ENCODE results near the gene ICAM2.

Gene ICAM2

DNA sequence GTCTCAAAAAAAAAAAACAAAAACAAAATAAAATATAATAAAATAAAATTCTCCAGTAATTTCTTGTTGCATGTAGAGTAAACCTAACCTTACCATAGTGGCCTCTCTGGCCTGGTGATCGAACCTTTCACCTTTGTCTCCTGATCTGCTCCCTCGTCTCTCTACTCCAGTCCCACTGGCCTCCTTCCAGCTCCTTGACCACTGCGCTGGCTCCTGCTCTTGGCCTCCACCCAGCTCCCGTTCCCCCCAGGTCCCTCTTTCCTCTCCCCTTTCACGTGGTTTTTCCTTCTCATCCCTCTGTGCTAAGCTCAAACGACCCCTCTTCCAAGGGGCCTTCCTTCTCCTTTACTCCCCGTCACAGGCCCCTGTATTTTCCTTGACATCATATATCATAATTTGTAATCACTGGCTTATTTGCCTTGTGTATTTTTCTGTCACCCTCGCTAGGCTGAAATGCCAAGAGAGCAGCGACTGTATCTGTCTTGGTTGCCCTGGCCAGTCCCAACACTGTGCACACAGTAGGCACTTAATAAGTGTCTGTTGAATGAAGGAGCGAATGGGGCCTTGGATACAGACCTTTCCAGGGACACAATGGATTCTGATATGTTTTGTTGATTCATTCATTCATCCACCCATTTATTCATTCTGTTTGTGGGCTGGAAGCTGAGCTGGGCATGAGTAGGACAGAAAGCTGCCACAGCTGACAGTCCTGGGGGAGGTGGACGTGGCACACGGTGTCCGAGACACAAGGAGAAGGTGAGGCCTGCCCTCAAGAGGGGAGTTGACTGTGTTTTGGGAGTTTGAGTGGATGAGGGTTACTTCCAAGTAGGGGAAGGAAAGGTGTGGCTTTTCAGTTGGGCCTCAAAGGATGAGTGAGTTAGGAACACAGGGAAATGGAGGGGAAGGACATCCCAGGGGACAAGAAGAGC is 41.9 kb downstream of the ICAM2 start:
- H3K4me1 Mint-ChIP-seq: peaks cover 13% of the 10 kb centered on the region
- no peak for DNase-seq
- H3K4me3 Mint-ChIP-seq: no peak overlapping the region
- TF ChIP-seq, protein P1, sequence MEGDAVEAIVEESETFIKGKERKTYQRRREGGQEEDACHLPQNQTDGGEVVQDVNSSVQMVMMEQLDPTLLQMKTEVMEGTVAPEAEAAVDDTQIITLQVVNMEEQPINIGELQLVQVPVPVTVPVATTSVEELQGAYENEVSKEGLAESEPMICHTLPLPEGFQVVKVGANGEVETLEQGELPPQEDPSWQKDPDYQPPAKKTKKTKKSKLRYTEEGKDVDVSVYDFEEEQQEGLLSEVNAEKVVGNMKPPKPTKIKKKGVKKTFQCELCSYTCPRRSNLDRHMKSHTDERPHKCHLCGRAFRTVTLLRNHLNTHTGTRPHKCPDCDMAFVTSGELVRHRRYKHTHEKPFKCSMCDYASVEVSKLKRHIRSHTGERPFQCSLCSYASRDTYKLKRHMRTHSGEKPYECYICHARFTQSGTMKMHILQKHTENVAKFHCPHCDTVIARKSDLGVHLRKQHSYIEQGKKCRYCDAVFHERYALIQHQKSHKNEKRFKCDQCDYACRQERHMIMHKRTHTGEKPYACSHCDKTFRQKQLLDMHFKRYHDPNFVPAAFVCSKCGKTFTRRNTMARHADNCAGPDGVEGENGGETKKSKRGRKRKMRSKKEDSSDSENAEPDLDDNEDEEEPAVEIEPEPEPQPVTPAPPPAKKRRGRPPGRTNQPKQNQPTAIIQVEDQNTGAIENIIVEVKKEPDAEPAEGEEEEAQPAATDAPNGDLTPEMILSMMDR (IDR thresholded peaks at IDR 0.05): no peak
- H3K27me3 Mint-ChIP-seq (ENCODE audit: low read depth, poor library complexity): peaks cover 2% of the 10 kb centered on the region
- H3K36me3 Mint-ChIP-seq (ENCODE audit: low read depth): peaks cover 11% of the 10 kb centered on the region
- no peak overlapping the region for H3K27ac Mint-ChIP-seq
- peaks cover 25% of the 10 kb centered on the region for H3K9me3 Mint-ChIP-seq

DNA sequence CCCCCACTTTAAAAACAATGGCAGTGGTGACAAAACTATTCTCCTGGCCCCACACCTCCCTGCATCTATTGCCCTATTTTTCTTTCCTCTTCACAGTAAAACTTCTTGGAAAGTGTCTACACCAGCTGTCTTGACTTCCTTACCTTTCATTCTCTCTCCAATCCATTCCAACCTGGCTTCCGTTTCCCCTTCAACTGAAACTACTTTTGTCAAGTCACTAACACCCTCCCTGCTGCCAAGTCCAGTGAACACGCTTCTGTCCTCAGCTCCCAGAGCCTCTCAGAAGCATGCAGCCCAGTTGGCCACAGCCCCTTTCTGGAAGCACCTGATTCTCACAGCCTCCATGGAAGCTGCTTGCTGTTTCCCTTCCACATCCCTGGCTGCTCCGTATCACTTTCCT is 43.7 kb downstream of the ICAM2 start:
- Mint-ChIP-seq H3K4me3 (no peak overlapping the region), H3K27me3 (ENCODE audit: low read depth, poor library complexity) (peaks cover 7% of the 10 kb centered on the region), H3K4me1 (peaks cover 17% of the 10 kb centered on the region), H3K36me3 (ENCODE audit: low read depth) (no peaks in the 10 kb centered on the region), H3K27ac (no peak overlapping the region), H3K9me3 (peaks cover 10% of the 10 kb centered on the region)
- TF ChIP-seq, protein P1 (IDR thresholded peaks at IDR 0.05): no peak
- no peak for DNase-seq

DNA sequence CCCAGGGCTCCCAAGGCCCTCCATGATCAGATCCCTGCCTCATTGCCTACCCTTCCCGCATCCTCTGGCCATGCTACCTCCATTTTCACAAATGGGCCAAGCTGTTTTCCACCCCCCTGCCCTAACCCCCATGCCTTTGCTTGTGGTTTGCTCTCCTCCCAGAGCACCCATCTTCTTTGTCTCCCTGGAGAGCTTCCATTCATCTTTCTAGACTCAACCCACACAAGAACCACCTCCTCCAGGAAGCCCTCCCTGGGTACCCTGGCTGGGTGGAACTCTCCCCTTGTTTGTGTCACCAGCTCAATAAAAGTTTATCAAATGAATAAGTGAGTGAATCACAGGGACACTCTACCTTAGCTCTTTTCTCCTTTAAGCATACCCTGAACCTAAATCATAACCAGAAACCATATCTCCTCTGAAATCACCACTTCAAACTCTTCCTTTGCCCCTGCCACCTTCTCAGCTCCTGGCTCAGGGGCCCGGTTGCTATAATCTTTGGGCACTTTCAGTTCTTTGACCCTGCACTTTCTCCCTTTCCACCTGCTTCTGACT is 44.8 kb downstream of the ICAM2 start:
- Mint-ChIP-seq H3K27ac (no peak overlapping the region), H3K4me1 (peaks cover 17% of the 10 kb centered on the region), H3K4me3 (no peak overlapping the region), H3K36me3 (ENCODE audit: low read depth) (no peaks in the 10 kb centered on the region), H3K27me3 (ENCODE audit: low read depth, poor library complexity) (peaks cover 7% of the 10 kb centered on the region), H3K9me3 (peaks cover 1% of the 10 kb centered on the region)
- TF ChIP-seq, protein P1 (IDR thresholded peaks at IDR 0.05): no peak
- no peak for DNase-seq

DNA sequence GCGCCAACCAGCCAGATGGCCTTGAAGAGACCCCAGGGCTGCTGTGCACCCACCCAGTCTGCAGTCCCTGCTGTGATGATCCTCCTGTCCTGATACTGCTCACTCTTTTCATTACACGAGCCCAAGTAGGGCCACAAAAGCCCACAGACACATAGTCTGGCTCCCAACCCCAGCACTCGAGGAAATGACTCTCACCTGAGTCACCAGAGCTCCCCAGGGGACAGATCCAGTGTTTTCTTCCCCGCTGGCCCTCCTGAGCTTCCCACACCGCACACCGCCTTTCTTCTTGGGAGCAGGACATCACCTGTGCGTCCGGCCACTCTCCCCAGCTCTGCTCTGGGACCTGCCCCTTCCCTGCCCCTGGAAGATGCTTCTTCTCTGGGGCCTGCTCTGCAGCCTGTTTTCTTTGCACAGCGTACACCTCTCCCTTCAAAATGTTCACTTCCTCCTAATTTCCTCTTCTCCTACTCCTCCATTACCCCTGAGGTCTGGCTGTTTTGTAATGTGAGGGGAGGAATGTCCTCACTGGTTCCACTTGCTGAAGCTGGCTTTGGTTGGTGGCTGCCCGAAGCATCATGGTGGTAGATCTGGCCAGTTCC is 45.7 kb downstream of the ICAM2 start:
- TF ChIP-seq, protein P1 (IDR thresholded peaks at IDR 0.05): no peak

DNA sequence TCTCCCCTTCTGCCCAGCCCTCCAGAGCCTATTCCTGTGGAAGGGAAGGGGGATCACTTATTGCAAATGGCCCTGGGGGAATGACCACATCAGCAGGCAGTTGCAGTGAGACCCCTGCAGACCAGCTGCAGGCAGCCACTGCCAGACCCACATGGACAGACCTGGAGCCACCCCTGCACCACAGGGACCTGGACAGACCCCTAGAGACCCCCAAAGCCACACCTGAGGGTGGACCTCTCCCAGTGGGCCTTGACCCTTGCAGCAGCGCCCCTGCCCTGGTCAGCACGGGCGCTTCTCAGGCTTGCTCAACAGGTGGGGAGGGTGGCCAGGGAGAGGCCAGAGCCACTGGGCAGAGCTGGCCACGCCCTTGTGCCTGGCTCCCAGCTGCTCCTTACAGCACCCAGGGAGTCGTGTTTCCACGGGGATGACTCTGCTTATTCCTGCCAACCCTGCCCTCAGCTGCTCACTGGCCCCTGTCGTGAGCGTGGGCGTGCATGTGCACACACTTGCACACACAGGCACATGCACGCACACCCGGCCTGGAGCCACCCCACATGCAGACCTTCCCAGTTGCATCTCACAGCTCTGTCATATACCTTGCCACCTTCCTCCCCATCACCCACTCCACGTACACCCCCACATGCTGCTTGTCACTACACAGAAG is 46.4 kb downstream of the ICAM2 start:
- Mint-ChIP-seq H3K9me3 (no peaks in the 10 kb centered on the region), H3K27me3 (ENCODE audit: low read depth, poor library complexity) (peaks cover 7% of the 10 kb centered on the region), H3K27ac (no peak overlapping the region), H3K4me3 (no peak overlapping the region), H3K4me1 (peaks cover 17% of the 10 kb centered on the region), H3K36me3 (ENCODE audit: low read depth) (no peaks in the 10 kb centered on the region)
- TF ChIP-seq, protein P1 (IDR thresholded peaks at IDR 0.05): no peak
- no peak for DNase-seq

More for the DNA sequence above, 45.7 kb downstream of the ICAM2 start:
- Mint-ChIP-seq H3K4me3 (no peak overlapping the region), H3K27me3 (ENCODE audit: low read depth, poor library complexity) (peaks cover 7% of the 10 kb centered on the region), H3K9me3 (no peaks in the 10 kb centered on the region), H3K36me3 (ENCODE audit: low read depth) (no peaks in the 10 kb centered on the region), H3K27ac (no peak overlapping the region), H3K4me1 (peaks cover 17% of the 10 kb centered on the region)
- DNase-seq: no peak
